ENCODE data around the gene TLX3.
"Not testable (repeated sequence)": the region's sequence is repeated elsewhere in the genome, so short reads cannot be mapped to it uniquely, and the experiment has no call there.

The TLX3 gene

GRCh38 chr5:171330021-171330420, 21.0 kb downstream of the TLX3 start:
- DNase-seq, result no peak

- no peak for DNase-seq
Measured at GRCh38 chr5:171335616-171336015, 26.6 kb downstream of the TLX3 start.

GRCh38 chr5:171336521-171337209, 27.6 kb downstream of the TLX3 start:
- no peak for DNase-seq

- no peak for DNase-seq
Measured at GRCh38 chr5:171337210-171337569, 28.1 kb downstream of the TLX3 start.

- DNase-seq, result no peak
Measured at GRCh38 chr5:171340042-171340441, 31.0 kb downstream of the TLX3 start.

- no peak for DNase-seq
Measured at GRCh38 chr5:171340491-171340890, 31.4 kb downstream of the TLX3 start.

GRCh38 chr5:171342362-171343111, 33.5 kb downstream of the TLX3 start:
- peak; percentile 22 for DNase-seq

GRCh38 chr5:171344936-171345608, 36.0 kb downstream of the TLX3 start:
- DNase-seq, result no peak

- no peak for DNase-seq
Measured at GRCh38 chr5:171351536-171352073, 42.6 kb downstream of the TLX3 start.

GRCh38 chr5:171355302-171355724, 46.3 kb downstream of the TLX3 start:
- DNase-seq, result no peak

GRCh38 chr5:171357843-171358242, 48.8 kb downstream of the TLX3 start:
- no peak for DNase-seq

- DNase-seq, result not testable (repeated sequence)
Measured at GRCh38 chr5:171361151-171361550, 52.1 kb downstream of the TLX3 start.
